IMR-90 (cell line): ENCODE results near the gene PDK3. TPM values are rescaled to one million over a fixed set of nuclear protein-coding genes. Genes with fewer than 3 reads are reported as not detected.

Experiments used
- ATAC-seq: fragments of 200-7000 bp; cut with Tn5 transposase; 2 replicates; pipeline ENCODE4 v1.9.1; 2020; ENCODE audit warnings: low read depth, mild to moderate bottlenecking, moderate library complexity
- BruUV-seq: library from RNA; stranded (reverse); fragments of 400-500 nt; replicated peaks from 2 replicates; lab custom pipeline; 2021; lab: Mats Ljungman, UMichigan
- CTCF ChIA-PET: fragments of 300-600 bp; formaldehyde crosslinking; extraction: SDS; loops from one replicate; lab custom pipeline; 2021; ENCODE audit warnings: antibody characterized with exemption; lab: Yijun Ruan, JAX
- POLR2A ChIA-PET: fragments of 300-600 bp; sonication (Branson Sonifier 250); formaldehyde crosslinking; loops from one replicate; lab custom pipeline; 2022; ENCODE audit warnings: antibody characterized with exemption; ENCODE audit not compliant: unreplicated experiment; lab: Charles Lee
- DNase-seq: peaks from one replicate; pipeline ENCODE4 v3.0.0; 2013
- H2AFZ ChIP-seq: replicated peaks from 2 replicates; pipeline ENCODE3; 2013; ENCODE audit warnings: low read length, mild to moderate bottlenecking; ENCODE audit not compliant: poor library complexity
- H2AK5ac ChIP-seq: 2 replicates; pipeline ENCODE4 v1.6.1; 2013; ENCODE audit warnings: low read depth, low read length, inconsistent platforms
- H2AK9ac ChIP-seq: replicated peaks from 2 replicates; pipeline ENCODE3; 2013; ENCODE audit warnings: mild to moderate bottlenecking, low read depth, low read length, moderate library complexity; ENCODE audit not compliant: poor library complexity
- H2BK120ac ChIP-seq: 2 replicates; pipeline ENCODE4 v1.6.1; 2013; ENCODE audit warnings: low read depth, low read length, inconsistent platforms
- H2BK15ac ChIP-seq: 3 replicates; pipeline ENCODE4 v1.6.1; 2013; ENCODE audit warnings: low read depth, low read length, inconsistent platforms
- H2BK20ac ChIP-seq: 2 replicates; pipeline ENCODE4 v1.6.1; 2013; ENCODE audit warnings: low read depth, mild to moderate bottlenecking, inconsistent platforms, low read length, moderate library complexity
- H2BK5ac ChIP-seq: 2 replicates; pipeline ENCODE4 v1.6.1; 2013; ENCODE audit warnings: mild to moderate bottlenecking, low read depth, low read length, inconsistent platforms; ENCODE audit not compliant: poor library complexity, severe bottlenecking
- H3K14ac ChIP-seq: replicated peaks from 2 replicates; pipeline ENCODE4 v1.6.1; 2013; ENCODE audit warnings: low read depth, low read length, inconsistent platforms
- H3K18ac ChIP-seq: 2 replicates; pipeline ENCODE4 v1.6.1; 2013; ENCODE audit warnings: low read depth, low read length, control low read depth
- H3K23ac ChIP-seq: 2 replicates; pipeline ENCODE4 v1.6.1; 2013; ENCODE audit warnings: low read depth, low read length, inconsistent platforms
- H3K27ac ChIP-seq: 2 replicates; pipeline ENCODE4 v1.5.1; 2013; ENCODE audit warnings: mild to moderate bottlenecking, control low read depth, low read length; ENCODE audit not compliant: insufficient read depth
- H3K27me3 ChIP-seq: 2 replicates; pipeline ENCODE4 v1.6.1; 2013; ENCODE audit warnings: low read length; ENCODE audit not compliant: control insufficient read depth, insufficient read depth
- H3K36me3 ChIP-seq: 2 replicates; pipeline ENCODE4 v1.6.1; 2013; ENCODE audit warnings: low read length, mixed read lengths; ENCODE audit not compliant: control insufficient read depth, insufficient read depth
- H3K4ac ChIP-seq: 2 replicates; pipeline ENCODE4 v1.6.1; 2013; ENCODE audit warnings: low read depth, low read length, inconsistent platforms
- H3K4me1 ChIP-seq: 2 replicates; pipeline ENCODE4 v1.6.1; 2013; ENCODE audit warnings: low read length, mixed read lengths; ENCODE audit not compliant: control insufficient read depth, insufficient read depth
- H3K4me2 ChIP-seq: 2 replicates; pipeline ENCODE4 v1.6.1; 2013; ENCODE audit warnings: low read depth, mild to moderate bottlenecking, control low read depth, low read length, moderate library complexity
- H3K4me3 ChIP-seq: 2 replicates; pipeline ENCODE4 v1.5.1; 2013; ENCODE audit warnings: low read depth, mild to moderate bottlenecking, control low read depth, low read length, moderate library complexity; ENCODE audit not compliant: insufficient read depth
- H3K56ac ChIP-seq: 2 replicates; pipeline ENCODE4 v1.6.1; 2013; ENCODE audit warnings: low read length, inconsistent platforms; ENCODE audit not compliant: insufficient read depth; ENCODE audit errors: extremely low read depth
- H3K79me1 ChIP-seq, 2 experiments: 2 replicates each; pipeline ENCODE4 v1.6.1; 2013; ENCODE audit warnings: low read length in 2 of 2, inconsistent platforms in 1 of 2, low read depth in 1 of 2
- H3K9ac ChIP-seq: 2 replicates; pipeline ENCODE4 v1.6.1; 2013; ENCODE audit warnings: low read depth, low read length, control low read depth
- H3K9me1 ChIP-seq: 2 replicates; pipeline ENCODE4 v1.6.1; 2013; ENCODE audit warnings: low read length, inconsistent platforms; ENCODE audit not compliant: insufficient read depth
- H3K9me3 ChIP-seq: 2 replicates; pipeline ENCODE4 v1.6.1; 2013; ENCODE audit warnings: low read length; ENCODE audit not compliant: control insufficient read depth, insufficient read depth
- H4K20me1 ChIP-seq: 2 replicates; pipeline ENCODE4 v1.6.1; 2013; ENCODE audit warnings: low read length, inconsistent platforms; ENCODE audit not compliant: insufficient read depth
- H4K5ac ChIP-seq: 2 replicates; pipeline ENCODE4 v1.6.1; 2013; ENCODE audit warnings: mild to moderate bottlenecking, low read depth, low read length, control low read depth
- H4K8ac ChIP-seq, 2 experiments: 2 replicates each; pipeline ENCODE4 v1.6.1; 2013; ENCODE audit warnings: low read depth in 2 of 2, low read length in 2 of 2, control low read depth in 1 of 2, inconsistent platforms in 1 of 2
- H4K91ac ChIP-seq: 2 replicates; pipeline ENCODE4 v1.6.1; 2013; ENCODE audit warnings: low read depth, low read length, inconsistent platforms; ENCODE audit not compliant: insufficient read depth
- BHLHE40 ChIP-seq: fragments of 150-350 bp; IDR thresholded peaks from 2 replicates; pipeline ENCODE4 v1.6.1; 2016; ENCODE audit warnings: mild to moderate bottlenecking, low read depth, low read length
- CEBPB ChIP-seq: IDR thresholded peaks from 2 replicates; pipeline ENCODE4 v1.6.1; 2012; ENCODE audit warnings: low read depth, low read length, improper control_type of control experiment
- CHD1 ChIP-seq: IDR thresholded peaks from 2 replicates; pipeline ENCODE4 v1.6.1; 2012; ENCODE audit warnings: low read depth, low read length, improper control_type of control experiment
- FOS ChIP-seq: fragments of 150-350 bp; IDR thresholded peaks from 2 replicates; pipeline ENCODE4 v1.6.1; 2016; ENCODE audit warnings: low read depth, low read length
- MAZ ChIP-seq: IDR thresholded peaks from 2 replicates; pipeline ENCODE4 v1.6.1; 2012; ENCODE audit warnings: low read depth, mild to moderate bottlenecking, low read length, improper control_type of control experiment, moderate library complexity, borderline replicate concordance
- NFE2L2 ChIP-seq: fragments of 150-350 bp; IDR thresholded peaks from 2 replicates; pipeline ENCODE4 v1.6.1; 2016; ENCODE audit warnings: low read depth, mild to moderate bottlenecking, low read length
- POLR2A ChIP-seq: IDR thresholded peaks from 2 replicates; pipeline ENCODE4 v1.6.1; 2012; ENCODE audit warnings: mild to moderate bottlenecking, low read depth, low read length
- RCOR1 ChIP-seq: IDR thresholded peaks from 2 replicates; pipeline ENCODE4 v1.6.1; 2012; ENCODE audit warnings: mild to moderate bottlenecking, low read length, improper control_type of control experiment; ENCODE audit not compliant: insufficient replicate concordance
- RFX5 ChIP-seq: IDR thresholded peaks from 2 replicates; pipeline ENCODE4 v1.8.0; 2012; ENCODE audit warnings: low read depth, mild to moderate bottlenecking, low read length, moderate library complexity
- SMC3 ChIP-seq: fragments of 150-350 bp; IDR thresholded peaks from 2 replicates; pipeline ENCODE4 v1.6.1; 2016; ENCODE audit warnings: low read depth, mild to moderate bottlenecking, antibody characterized with exemption, low read length, moderate library complexity
- WGBS, 2 experiments: methylation state at CpG; one replicate each; pipeline versions ENCODE4 v1.1.5 to v1.1.7; 2013; ENCODE audit warnings: missing lambda C conversion rate in 2 of 2; ENCODE audit not compliant: insufficient read length in 1 of 2; ENCODE audit errors: extremely low coverage in 2 of 2; 5-methylcytosine and 5-hydroxymethylcytosine counted together
- dilution Hi-C: fragments of 300-500 bp; cut with HindIII; formaldehyde crosslinking; loops from one replicate; pipeline ENCODE4 v1.14.3; 2018; ENCODE audit warnings: low sequenced_read_pairs; ENCODE audit not compliant: unreplicated experiment
- in situ Hi-C: fragments of 300-500 bp; cut with MboI; formaldehyde crosslinking; loops from 3 replicates; pipeline ENCODE4 v1.14.3; 2019; ENCODE audit warnings: low sequenced_read_pairs, inconsistent platforms, mixed read lengths
- intact Hi-C: fragments of 100-400 bp; cut with micrococcal nuclease; formaldehyde crosslinking; loops from 2 replicates; pipeline ENCODE4 v1.10.0; 2022
- polyA plus RNA-seq, 3 experiments: library from polyadenylated mRNA; depleted of rRNA; stranded (reverse); fragments of >200 nt; gene quantifications; 2 replicates each; pipeline ENCODE4 v1.2.3, GENCODE V29; 2012; ENCODE audit warnings: low replicate concordance in 1 of 3
- total RNA-seq: library from RNA; depleted of rRNA; stranded (reverse); fragments of >200 nt; gene quantifications from 2 replicates; pipeline ENCODE4 v1.2.3, GENCODE V29; 2012
- TF ChIP-seq, protein P1 (sequence below): conservative IDR thresholded peaks from 2 replicates; pipeline ENCODE4 v1.5.1; 2012; ENCODE audit warnings: mild to moderate bottlenecking, low read depth, low read length, improper control_type of control experiment

The PDK3 gene
- total and polyA plus RNA-seq, 2 of the 4 experiments (the other 2 are of a cell fraction): 2.3 to 4.8 TPM

DNA sequence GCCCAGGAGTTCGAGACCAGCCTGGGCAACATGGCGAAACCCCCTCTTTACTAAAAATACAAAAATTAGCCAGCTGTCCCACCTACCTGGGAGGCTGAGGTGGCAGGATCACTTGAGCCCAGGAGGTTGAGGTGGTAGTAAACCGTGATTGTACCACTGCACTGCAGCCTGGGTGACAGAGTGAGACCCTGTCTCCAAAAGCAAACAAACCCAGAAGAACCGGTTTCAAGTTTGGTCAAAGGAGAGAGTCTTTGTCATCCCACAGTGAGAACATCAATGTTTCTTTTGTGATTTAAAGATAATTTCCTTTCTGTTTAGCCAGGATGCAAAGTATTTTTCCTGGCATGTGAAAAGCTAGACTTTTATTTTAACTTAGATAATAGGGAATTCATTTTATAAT lies 26.7 kb downstream of the PDK3 start:
- H2BK20ac ChIP-seq: no peak overlapping the region
- ChIA-PET CTCF (no interaction called here), POLR2A (no interaction called here)
- H3K79me1 ChIP-seq: no peaks in the 10 kb centered on the region; a peak in 1 of 4 replicates
- in situ Hi-C loops (no loop called here), intact Hi-C loops (no loop called here), dilution Hi-C loops (no loop called here)
- 100% methylated on average over 1 of the region's 4 CpGs; no CpG with 5 or more reads in 1 of the 2 experiments for WGBS, 2 experiments
- no peak overlapping the region for H2AK5ac ChIP-seq
- H3K36me3 ChIP-seq: no peaks in the 10 kb centered on the region
- no peaks in the 10 kb centered on the region for H3K27me3 ChIP-seq
- H3K4ac ChIP-seq: no peak overlapping the region
- H2BK5ac ChIP-seq: no peak overlapping the region
- no peaks in the 10 kb centered on the region; the same call in 1 of the 2 replicates for H3K9me1 ChIP-seq
- H2BK15ac ChIP-seq: no peak overlapping the region
- H3K23ac ChIP-seq: no peak overlapping the region
- H4K91ac ChIP-seq: no peak overlapping the region
- no peak overlapping the region for H2AFZ ChIP-seq
- H3K9me3 ChIP-seq: no peaks in the 10 kb centered on the region
- no peak overlapping the region for H2BK120ac ChIP-seq
- no TSS peak for BruUV-seq
- H3K27ac ChIP-seq: no peak overlapping the region
- H3K56ac ChIP-seq: no peak overlapping the region
- ATAC-seq: no peak
- H3K9ac ChIP-seq: no peak overlapping the region
- no peak overlapping the region for H3K4me3 ChIP-seq
- no peak overlapping the region for H3K18ac ChIP-seq
- H4K5ac ChIP-seq: no peak overlapping the region
- H3K4me2 ChIP-seq: no peak overlapping the region
- no peak overlapping the region for H3K14ac ChIP-seq
- TF ChIP-seq, protein P1, sequence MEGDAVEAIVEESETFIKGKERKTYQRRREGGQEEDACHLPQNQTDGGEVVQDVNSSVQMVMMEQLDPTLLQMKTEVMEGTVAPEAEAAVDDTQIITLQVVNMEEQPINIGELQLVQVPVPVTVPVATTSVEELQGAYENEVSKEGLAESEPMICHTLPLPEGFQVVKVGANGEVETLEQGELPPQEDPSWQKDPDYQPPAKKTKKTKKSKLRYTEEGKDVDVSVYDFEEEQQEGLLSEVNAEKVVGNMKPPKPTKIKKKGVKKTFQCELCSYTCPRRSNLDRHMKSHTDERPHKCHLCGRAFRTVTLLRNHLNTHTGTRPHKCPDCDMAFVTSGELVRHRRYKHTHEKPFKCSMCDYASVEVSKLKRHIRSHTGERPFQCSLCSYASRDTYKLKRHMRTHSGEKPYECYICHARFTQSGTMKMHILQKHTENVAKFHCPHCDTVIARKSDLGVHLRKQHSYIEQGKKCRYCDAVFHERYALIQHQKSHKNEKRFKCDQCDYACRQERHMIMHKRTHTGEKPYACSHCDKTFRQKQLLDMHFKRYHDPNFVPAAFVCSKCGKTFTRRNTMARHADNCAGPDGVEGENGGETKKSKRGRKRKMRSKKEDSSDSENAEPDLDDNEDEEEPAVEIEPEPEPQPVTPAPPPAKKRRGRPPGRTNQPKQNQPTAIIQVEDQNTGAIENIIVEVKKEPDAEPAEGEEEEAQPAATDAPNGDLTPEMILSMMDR: no peak
- TF ChIP-seq CEBPB (no peak), RCOR1 (no peak), BHLHE40 (no peak), POLR2A (no peak), FOS (no peak), RFX5 (no peak), CHD1 (no peak), NFE2L2 (no peak), MAZ (no peak), SMC3 (no peak)
- DNase-seq: no peak
- no peaks in the 10 kb centered on the region for H4K20me1 ChIP-seq
- no peak overlapping the region for H4K8ac ChIP-seq
- no peaks in the 10 kb centered on the region for H3K4me1 ChIP-seq
- H2AK9ac ChIP-seq: no peak overlapping the region
